HG03060 (cell line): ENCODE data around the gene SNRNP40.

Source experiments
- ATAC-seq: cut with Tn5 transposase; IDR thresholded peaks from one replicate; pipeline ENCODE4 v1.9.1; 2021; ENCODE audit warnings: low read depth, moderate number of reproducible peaks; ENCODE audit not compliant: unreplicated experiment

The SNRNP40 gene

GRCh38 chr1:31234870-31235269, 61.7 kb downstream of the SNRNP40 start:
- no peak for ATAC-seq

DNA sequence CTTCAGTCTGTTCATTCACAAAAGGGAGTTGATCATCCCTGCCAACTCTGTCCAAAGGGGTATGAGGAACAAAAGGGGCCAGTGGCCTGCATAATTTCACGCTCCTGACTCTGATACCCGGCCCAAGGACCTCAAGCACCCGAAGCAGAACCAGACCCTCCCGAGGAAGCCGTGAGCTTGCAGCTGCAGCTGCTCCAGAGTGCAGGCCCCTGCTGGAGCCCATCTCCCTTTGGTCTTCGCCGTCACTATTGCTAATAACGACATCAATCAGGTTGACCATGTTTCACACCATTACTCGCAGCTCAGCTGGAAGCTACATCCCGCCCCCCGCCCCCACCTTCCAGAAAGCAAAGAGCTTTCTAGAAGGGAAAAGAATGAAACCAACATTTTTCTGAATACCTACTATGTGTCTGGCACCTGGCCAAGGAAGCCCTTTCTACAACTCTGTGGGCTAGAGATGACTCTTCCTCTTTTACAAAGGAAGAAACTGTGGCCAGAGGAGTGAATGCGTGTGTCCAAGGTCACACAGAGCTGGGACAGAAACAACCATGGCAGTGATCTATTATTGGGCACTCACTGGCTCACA, 62.4 kb downstream of the SNRNP40 start:
- no peak for ATAC-seq

- ATAC-seq: no peak
Observed at GRCh38 chr1:31232689-31233088, 63.9 kb downstream of the SNRNP40 start.

DNA sequence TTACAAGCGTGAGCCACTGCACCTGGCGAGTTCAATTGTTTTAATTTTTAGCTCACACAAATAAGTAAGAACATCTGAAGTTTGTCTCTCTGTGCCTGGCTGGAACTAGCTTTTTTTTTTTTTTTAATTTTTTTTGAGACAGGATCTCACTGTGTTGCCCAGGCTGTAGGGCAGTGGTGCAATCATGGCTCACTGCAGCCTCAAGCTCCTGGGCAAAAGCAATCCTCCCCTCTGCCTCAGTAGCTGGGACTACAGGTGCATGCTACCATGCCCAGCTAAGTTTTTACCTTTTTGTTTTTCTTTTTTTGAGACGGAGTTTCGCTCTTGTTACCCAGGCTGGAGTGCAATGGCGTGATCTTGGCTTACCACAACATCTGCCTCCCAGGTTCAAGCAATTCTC, 64.8 kb downstream of the SNRNP40 start:
- ATAC-seq: no peak

DNA sequence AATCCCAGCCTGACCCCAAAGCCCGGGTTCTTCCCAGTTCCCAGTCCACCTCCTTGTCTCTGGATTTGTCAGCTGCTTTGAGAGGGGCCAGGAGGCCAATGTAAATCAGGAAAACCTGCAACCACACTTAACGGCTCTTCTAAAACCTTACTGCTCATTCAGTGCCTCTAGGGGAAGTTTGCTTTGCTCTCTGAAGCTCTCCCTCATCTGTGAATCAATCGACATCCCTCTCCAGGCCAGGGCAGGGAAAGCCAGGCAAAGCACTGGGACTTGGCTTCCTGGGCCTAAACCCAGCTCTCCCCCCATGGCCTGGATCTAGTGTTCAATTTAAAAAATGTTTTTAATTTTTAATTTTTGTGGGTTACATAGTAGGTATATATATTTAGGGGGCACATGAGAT, 66.2 kb downstream of the SNRNP40 start:
- no peak for ATAC-seq

- no peak for ATAC-seq
Observed at GRCh38 chr1:31228986-31229385, 67.6 kb downstream of the SNRNP40 start.

- no peak for ATAC-seq
Observed at GRCh38 chr1:31227891-31228568, 68.6 kb downstream of the SNRNP40 start.

GRCh38 chr1:31224068-31224467, 72.5 kb downstream of the SNRNP40 start:
- ATAC-seq: no peak

GRCh38 chr1:31222176-31222575, 74.4 kb downstream of the SNRNP40 start:
- no peak for ATAC-seq

DNA sequence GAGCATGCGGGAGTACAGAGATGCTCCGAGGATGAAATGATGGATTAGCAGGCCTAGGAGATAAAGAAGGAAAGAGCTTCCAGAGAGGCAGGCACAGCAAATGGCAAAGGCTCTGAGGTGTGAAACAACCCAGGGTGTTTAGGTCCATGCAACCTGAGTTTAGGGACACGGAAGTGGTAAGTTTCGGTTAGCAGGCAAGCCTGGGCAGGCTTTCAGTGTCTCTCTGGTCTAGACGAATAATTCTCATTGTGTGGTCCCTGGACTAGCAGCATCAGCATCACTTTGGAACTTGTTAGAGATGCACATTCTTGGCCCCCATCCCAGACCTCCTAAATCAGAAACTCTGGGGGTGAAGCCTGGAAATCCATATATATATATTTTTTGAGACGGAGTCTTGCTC, 75.5 kb downstream of the SNRNP40 start:
- ATAC-seq: no peak

GRCh38 chr1:31219489-31219888, 77.1 kb downstream of the SNRNP40 start:
- ATAC-seq: no peak

DNA sequence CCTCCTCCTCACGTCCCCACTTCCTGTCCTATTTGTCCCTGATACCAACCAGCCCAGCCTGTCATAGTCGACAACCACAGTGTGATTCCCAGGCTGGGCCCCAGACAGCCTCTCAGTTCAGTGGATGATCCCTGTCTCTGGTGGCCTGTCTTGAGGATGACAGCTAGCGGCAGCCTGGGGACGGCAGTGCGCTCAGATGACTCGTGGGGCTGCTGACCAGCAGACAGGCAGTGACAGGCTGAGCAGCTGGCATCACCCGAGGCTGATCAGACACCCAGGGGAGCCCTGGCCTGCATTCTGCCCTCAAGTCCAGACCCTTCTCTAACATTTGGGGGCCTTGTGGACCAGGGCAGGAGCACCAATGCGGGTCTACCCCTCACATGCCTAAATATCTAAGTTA, 77.9 kb downstream of the SNRNP40 start:
- no peak for ATAC-seq

DNA sequence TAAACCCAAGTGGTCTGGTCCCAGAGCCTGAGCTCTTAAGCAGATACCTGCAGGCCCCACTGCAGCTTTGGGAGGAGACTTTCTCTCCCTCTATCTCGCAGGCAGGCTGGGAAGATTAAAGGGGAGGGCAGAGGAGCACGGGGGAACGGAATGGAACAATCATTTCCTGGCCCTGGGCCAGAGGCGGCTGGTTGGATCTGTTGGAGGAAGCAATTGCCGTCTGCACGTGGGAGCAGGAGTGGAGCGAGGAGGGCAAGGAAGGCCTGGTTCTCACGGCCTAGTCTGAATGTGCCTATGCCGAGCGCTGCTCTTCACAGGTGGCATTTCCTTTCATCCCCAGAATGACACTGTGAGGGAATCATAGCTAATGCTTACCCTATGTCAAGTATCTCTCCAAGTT, 80.6 kb downstream of the SNRNP40 start:
- ATAC-seq: no peak

GRCh38 chr1:31215065-31215570, 81.5 kb downstream of the SNRNP40 start:
- no peak for ATAC-seq

DNA sequence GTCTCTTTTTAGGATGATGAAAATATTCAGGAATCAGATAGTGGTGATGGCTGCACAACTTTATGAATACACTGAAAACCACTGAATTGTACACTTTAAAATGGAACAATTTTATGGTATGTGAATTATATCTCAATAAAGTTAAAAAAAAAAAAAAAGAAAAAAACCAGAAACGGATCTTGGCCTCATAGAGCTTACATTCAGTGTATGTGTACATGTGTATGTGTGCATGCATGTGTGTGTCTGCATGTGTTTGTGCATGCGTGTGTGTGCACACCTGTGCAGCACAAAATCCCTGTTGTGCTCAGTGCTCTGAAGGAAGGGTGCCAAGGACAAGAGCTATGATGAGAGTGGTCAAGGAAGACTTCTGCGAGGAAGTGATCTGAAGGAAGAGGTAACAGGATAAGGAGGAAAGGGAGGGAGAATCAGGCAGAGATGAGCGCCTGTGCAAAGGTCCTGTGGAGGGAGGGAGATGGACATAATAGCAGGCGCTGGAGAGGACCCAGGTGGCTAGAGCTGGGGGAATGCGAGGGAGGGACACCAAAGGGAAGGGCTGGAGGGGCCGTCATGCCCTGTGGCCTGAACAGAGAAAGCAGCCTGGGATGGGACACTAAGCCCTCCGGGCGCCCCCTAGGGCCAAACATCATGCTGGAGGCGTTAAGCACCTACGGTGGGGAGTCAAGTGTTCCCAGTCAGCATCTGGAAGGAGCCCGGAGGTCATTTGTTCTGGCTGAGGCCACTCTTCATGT, 82.1 kb downstream of the SNRNP40 start:
- no peak for ATAC-seq
